Measurements from ENCODE around the gene KCTD1. TPM values are rescaled to one million over a fixed set of nuclear protein-coding genes. Genes with fewer than 3 reads are reported as not detected.

Gene KCTD1
- total and polyA plus RNA-seq, 2 of the 8 experiments (the other 6 are each of a cell fraction or from before 2014, with no cell fraction given), result 7.7 to 14.0 TPM

GRCh38 chr18:26483633-26484032, 64.7 kb downstream of the KCTD1 start:
- Histone ChIP-seq H3K36me3 (ENCODE audit: control insufficient read depth in 2 of 4, insufficient read depth in 4 of 4, low read length in 3 of 4) (no peaks in the 10 kb centered on the region), H3K4me2 (ENCODE audit: insufficient read depth in 1 of 2, low read depth in 2 of 2, low read length in 2 of 2) (no peak overlapping the region), H3K56ac (replicated peaks; ENCODE audit: insufficient read length, low read depth, low read length) (no peak overlapping the region), H3K27ac (ENCODE audit: low read depth, low read length) (no peak overlapping the region), H4K91ac (replicated peaks; ENCODE audit: insufficient read length, low read length) (peak overlapping the region; percentile 51), H3K4me3 (ENCODE audit: extremely low read depth in 1 of 4, insufficient read depth in 2 of 4, low read depth in 3 of 4, low read length in 4 of 4) (no peak overlapping the region), H4K5ac (ENCODE audit: insufficient read length, low read depth, low read length) (no peak overlapping the region), H4K8ac (ENCODE audit: extremely low read depth, insufficient read depth, low read length) (no peak overlapping the region), H2BK15ac (ENCODE audit: low read length) (0 out of 2 replicates have a peak overlapping the region, but pooled peaks have one; percentile 61), H2BK20ac (ENCODE audit: low read length) (peak overlapping the region; percentile 9; the same call in 1 of the 2 replicates), H3K79me1 (ENCODE audit: low read depth, low read length) (no peaks in the 10 kb centered on the region), H3K9me3 (ENCODE audit: insufficient read depth in 2 of 2, low read depth in 1 of 2, low read length in 1 of 2) (no peaks in the 10 kb centered on the region), H3K9ac (replicated peaks in 1 of 4; ENCODE audit: extremely low read depth in 1 of 4, low read depth in 3 of 4, low read length in 3 of 4) (no peak overlapping the region), H2AFZ (ENCODE audit: low read length) (no peak overlapping the region), H3K18ac (ENCODE audit: extremely low read depth, low read length) (no peak overlapping the region), H3K27me3 (replicated peaks in 1 of 4; ENCODE audit: control insufficient read depth in 3 of 4, extremely low read depth in 1 of 4, insufficient read depth in 3 of 4, low read length in 3 of 4) (peaks cover 0 to 1% (median 0%) of the 10 kb centered on the region in 4 experiments; a peak in 1 of 7 replicates), H3K4ac (replicated peaks; ENCODE audit: insufficient read length, low read depth, low read length) (peak overlapping the region; percentile 65), H3K4me1 (replicated peaks in 1 of 4; ENCODE audit: control insufficient read depth in 3 of 4, insufficient read depth in 4 of 4, low read length in 3 of 4) (peaks cover 9 to 23% (median 17%) of the 10 kb centered on the region in 4 experiments), H4K20me1 (replicated peaks in 1 of 2; ENCODE audit: control insufficient read depth in 1 of 2, insufficient read depth in 2 of 2, low read length in 2 of 2) (no peaks in the 10 kb centered on the region), H2BK5ac (ENCODE audit: low read depth, low read length) (no peak overlapping the region), H3K23me2 (ENCODE audit: low read depth, low read length) (no peaks in the 10 kb centered on the region), H3K23ac (ENCODE audit: insufficient read length) (no peak overlapping the region), H3K14ac (ENCODE audit: insufficient read length) (no peak overlapping the region), H3K79me2 (ENCODE audit: control insufficient read depth in 1 of 2, insufficient read depth in 2 of 2, low read length in 2 of 2) (no peaks in the 10 kb centered on the region), H2AK5ac (ENCODE audit: low read depth, low read length) (peak overlapping the region; percentile 95), H2BK120ac (replicated peaks; ENCODE audit: low read depth, low read length) (peak overlapping the region; percentile 28), H2BK12ac (ENCODE audit: low read depth, low read length) (peak overlapping the region; percentile 69; the same call in 1 of the 2 replicates)
- FAIRE-seq (no peak), DNase-seq (ENCODE audit: low read depth in 1 of 2, low spot score in 2 of 2) (no peak)
- ChIA-PET POLR2A (ENCODE audit: partially characterized antibody) (interaction anchor here (1.7 kb wide), 1 partner anchor 28 kb away, joined by 3 read pairs; no protein-coding TSS in a partner anchor), CTCF (ENCODE audit: partially characterized antibody) (interaction anchor here (1.5 to 9.1 kb wide), 4 partner anchors 11 to 38 kb away, joined by 3 to 67 read pairs (median 6); no protein-coding TSS in a partner anchor)
- TF ChIP-seq SIN3A (conservative IDR thresholded peaks at IDR 0.05 in 1 of 2, IDR thresholded peaks at IDR 0.05 in 1 of 2; ENCODE audit: low read depth in 1 of 2, low read length in 2 of 2) (no peak), SIRT6 (IDR thresholded peaks at IDR 0.05; ENCODE audit: low read length) (no peak), TAF7 (optimal IDR thresholded peaks at IDR 0.05; ENCODE audit: borderline replicate concordance, low read depth, low read length) (no peak), CEBPB (IDR thresholded peaks at IDR 0.05; ENCODE audit: low read depth, low read length) (no peak), GTF2F1 (IDR thresholded peaks at IDR 0.05; ENCODE audit: borderline replicate concordance, low read depth, low read length) (no peak), CTCF (IDR thresholded peaks at IDR 0.05; ENCODE audit: control extremely low read depth in 1 of 3, insufficient read depth in 1 of 3, low read depth in 1 of 3, low read length in 3 of 3) (no peak), RBBP5 (IDR thresholded peaks at IDR 0.05; ENCODE audit: borderline replicate concordance, low read depth, low read length) (no peak)
- 84% methylated on average over 4 of the region's 4 CpGs; no CpG with 5 or more reads in 1 of the 2 experiments for WGBS, 2 experiments (ENCODE audit: extremely low coverage in 1 of 2, insufficient coverage in 1 of 2, insufficient read length in 1 of 2, insufficient replicate concordance in 2 of 2, low coverage in 1 of 2, low lambda C conversion rate in 2 of 2, missing lambda C conversion rate in 1 of 2)

All from H1 (cell line).